PC-9 (cell line): ENCODE data around the gene EXD3. TPM values are rescaled to one million over a fixed set of nuclear protein-coding genes. Genes with fewer than 3 reads are reported as not detected.

ENCODE experiments used
- BruUV-seq: library from RNA; stranded (reverse); fragments of 400-500 nt; replicated peaks from 2 replicates; lab custom pipeline; 2021; lab: Mats Ljungman, UMichigan
- CTCF ChIA-PET: fragments of 300-600 bp; sonication (Branson Sonifier 250); formaldehyde crosslinking; loops from one replicate; lab custom pipeline; 2022; ENCODE audit warnings: antibody characterized with exemption; lab: Charles Lee
- POLR2A ChIA-PET: fragments of 300-600 bp; sonication (Branson Sonifier 250); formaldehyde crosslinking; loops from one replicate; lab custom pipeline; 2022; ENCODE audit warnings: antibody characterized with exemption; ENCODE audit not compliant: unreplicated experiment; lab: Charles Lee
- DNase-seq, 2 experiments: peaks; one replicate each; pipeline versions ENCODE4 v3.0.0 to v3.0.0-alpha.2; 2015 to 2022; ENCODE audit warnings: mixed read lengths in 1 of 2
- H2AFZ ChIP-seq: fragments of 200-600 bp; sonication (generic); 2 replicates; pipeline ENCODE4 v1.8.1; 2017; ENCODE audit warnings: antibody characterized with exemption
- H3F3A ChIP-seq: fragments of 200-600 bp; sonication (generic); 2 replicates; pipeline ENCODE4 v1.8.1; 2017; ENCODE audit warnings: antibody characterized with exemption, mild to moderate bottlenecking, low read depth; ENCODE audit not compliant: insufficient read depth
- H3K27ac ChIP-seq: fragments of 200-600 bp; sonication (generic); 2 replicates; pipeline ENCODE4 v1.6.1; 2016; ENCODE audit warnings: mixed run types
- H3K27me3 ChIP-seq: fragments of 200-600 bp; sonication (generic); 2 replicates; pipeline ENCODE4 v1.6.1; 2016; ENCODE audit warnings: low read depth, mixed run types; ENCODE audit not compliant: insufficient read depth
- H3K36me3 ChIP-seq: fragments of 200-600 bp; sonication (generic); 2 replicates; pipeline ENCODE4 v1.6.1; 2016; ENCODE audit warnings: low read depth, mixed run types
- H3K4me1 ChIP-seq: fragments of 200-600 bp; sonication (generic); replicated peaks from 2 replicates; pipeline ENCODE4 v1.6.1; 2016; ENCODE audit warnings: mixed run types; ENCODE audit not compliant: insufficient read depth
- H3K4me2 ChIP-seq: fragments of 200-600 bp; sonication (generic); 2 replicates; pipeline ENCODE4 v1.6.1; 2017; ENCODE audit warnings: mixed run types
- H3K4me3 ChIP-seq: fragments of 200-600 bp; sonication (generic); 2 replicates; pipeline ENCODE4 v1.6.1; 2016; ENCODE audit warnings: mixed run types
- H3K79me2 ChIP-seq: fragments of 200-600 bp; sonication (generic); 2 replicates; pipeline ENCODE4 v1.6.1; 2017; ENCODE audit warnings: low read depth, mixed run types
- H3K9me2 ChIP-seq: fragments of 200-600 bp; sonication (generic); 2 replicates; pipeline ENCODE4 v1.8.1; 2017; ENCODE audit warnings: mild to moderate bottlenecking; ENCODE audit not compliant: insufficient read depth
- H3K9me3 ChIP-seq: fragments of 200-600 bp; sonication (generic); 2 replicates; pipeline ENCODE4 v1.8.1; 2016; ENCODE audit warnings: low read depth; ENCODE audit not compliant: insufficient read depth
- H4K20me1 ChIP-seq: fragments of 200-600 bp; sonication (generic); 2 replicates; pipeline ENCODE4 v1.8.1; 2017; ENCODE audit not compliant: insufficient read depth
- EZH2 ChIP-seq: fragments of 200-600 bp; sonication (generic); IDR thresholded peaks from 2 replicates; pipeline ENCODE4 v1.8.0; 2017; ENCODE audit warnings: antibody characterized with exemption, low read depth
- intact Hi-C: fragments of 100-400 bp; cut with micrococcal nuclease; formaldehyde crosslinking; loops from one replicate; pipeline ENCODE4 v1.10.0; 2022; ENCODE audit not compliant: unreplicated experiment
- total RNA-seq: library from RNA; stranded (reverse); gene quantifications from 2 replicates; pipeline ENCODE4 v1.2.3, GENCODE V29; 2021
- TF ChIP-seq, protein P1 (sequence below): fragments of 200-600 bp; sonication (generic); conservative IDR thresholded peaks from 2 replicates; pipeline ENCODE4 v1.6.1; 2017; ENCODE audit warnings: mixed run types, antibody characterized with exemption, mild to moderate bottlenecking, moderate library complexity

The EXD3 gene
- total RNA-seq, 1 experiment from 2014 or later = 23.7 TPM

DNA sequence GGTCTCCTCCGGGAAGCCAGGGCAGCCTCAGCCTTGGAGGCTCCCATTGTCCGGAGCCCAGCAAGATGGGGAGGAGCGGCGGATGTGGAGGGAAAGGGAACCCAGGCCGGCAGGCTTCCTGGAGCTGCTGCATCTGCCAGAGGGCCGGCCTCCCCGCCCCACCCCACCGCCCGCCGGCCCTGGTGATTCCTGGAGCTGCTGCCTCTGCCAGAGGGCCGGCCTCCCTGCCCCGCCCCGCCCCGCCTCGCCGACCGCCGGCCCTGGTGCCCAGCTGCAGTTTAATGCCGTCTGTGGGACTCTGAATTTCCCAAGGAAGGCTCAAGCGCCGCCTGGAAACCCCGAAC, 31.6 kb downstream of the EXD3 start:
- Histone ChIP-seq H3K4me1 (peaks cover 6% of the 10 kb centered on the region), H3K27ac (no peak overlapping the region), H3K9me3 (no peaks in the 10 kb centered on the region), H4K20me1 (no peaks in the 10 kb centered on the region), H3F3A (peaks cover 5% of the 10 kb centered on the region; the same call in 1 of the 2 replicates), H3K79me2 (no peaks in the 10 kb centered on the region), H3K27me3 (no peaks in the 10 kb centered on the region), H3K36me3 (no peaks in the 10 kb centered on the region), H2AFZ (no peak overlapping the region), H3K9me2 (no peaks in the 10 kb centered on the region), H3K4me2 (no peak overlapping the region), H3K4me3 (no peak overlapping the region)
- TF ChIP-seq EZH2 = no peak
- TF ChIP-seq, protein P1, sequence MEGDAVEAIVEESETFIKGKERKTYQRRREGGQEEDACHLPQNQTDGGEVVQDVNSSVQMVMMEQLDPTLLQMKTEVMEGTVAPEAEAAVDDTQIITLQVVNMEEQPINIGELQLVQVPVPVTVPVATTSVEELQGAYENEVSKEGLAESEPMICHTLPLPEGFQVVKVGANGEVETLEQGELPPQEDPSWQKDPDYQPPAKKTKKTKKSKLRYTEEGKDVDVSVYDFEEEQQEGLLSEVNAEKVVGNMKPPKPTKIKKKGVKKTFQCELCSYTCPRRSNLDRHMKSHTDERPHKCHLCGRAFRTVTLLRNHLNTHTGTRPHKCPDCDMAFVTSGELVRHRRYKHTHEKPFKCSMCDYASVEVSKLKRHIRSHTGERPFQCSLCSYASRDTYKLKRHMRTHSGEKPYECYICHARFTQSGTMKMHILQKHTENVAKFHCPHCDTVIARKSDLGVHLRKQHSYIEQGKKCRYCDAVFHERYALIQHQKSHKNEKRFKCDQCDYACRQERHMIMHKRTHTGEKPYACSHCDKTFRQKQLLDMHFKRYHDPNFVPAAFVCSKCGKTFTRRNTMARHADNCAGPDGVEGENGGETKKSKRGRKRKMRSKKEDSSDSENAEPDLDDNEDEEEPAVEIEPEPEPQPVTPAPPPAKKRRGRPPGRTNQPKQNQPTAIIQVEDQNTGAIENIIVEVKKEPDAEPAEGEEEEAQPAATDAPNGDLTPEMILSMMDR = no peak
- intact Hi-C loops = no loop called here
- DNase-seq = no peak
- ChIA-PET POLR2A (no interaction called here), CTCF (interaction anchor here (1.1 kb wide), 1 partner anchor 89 kb away, joined by 4 read pairs; the partner anchor contains the start of gene NRARP)
- BruUV-seq = no TSS peak

DNA sequence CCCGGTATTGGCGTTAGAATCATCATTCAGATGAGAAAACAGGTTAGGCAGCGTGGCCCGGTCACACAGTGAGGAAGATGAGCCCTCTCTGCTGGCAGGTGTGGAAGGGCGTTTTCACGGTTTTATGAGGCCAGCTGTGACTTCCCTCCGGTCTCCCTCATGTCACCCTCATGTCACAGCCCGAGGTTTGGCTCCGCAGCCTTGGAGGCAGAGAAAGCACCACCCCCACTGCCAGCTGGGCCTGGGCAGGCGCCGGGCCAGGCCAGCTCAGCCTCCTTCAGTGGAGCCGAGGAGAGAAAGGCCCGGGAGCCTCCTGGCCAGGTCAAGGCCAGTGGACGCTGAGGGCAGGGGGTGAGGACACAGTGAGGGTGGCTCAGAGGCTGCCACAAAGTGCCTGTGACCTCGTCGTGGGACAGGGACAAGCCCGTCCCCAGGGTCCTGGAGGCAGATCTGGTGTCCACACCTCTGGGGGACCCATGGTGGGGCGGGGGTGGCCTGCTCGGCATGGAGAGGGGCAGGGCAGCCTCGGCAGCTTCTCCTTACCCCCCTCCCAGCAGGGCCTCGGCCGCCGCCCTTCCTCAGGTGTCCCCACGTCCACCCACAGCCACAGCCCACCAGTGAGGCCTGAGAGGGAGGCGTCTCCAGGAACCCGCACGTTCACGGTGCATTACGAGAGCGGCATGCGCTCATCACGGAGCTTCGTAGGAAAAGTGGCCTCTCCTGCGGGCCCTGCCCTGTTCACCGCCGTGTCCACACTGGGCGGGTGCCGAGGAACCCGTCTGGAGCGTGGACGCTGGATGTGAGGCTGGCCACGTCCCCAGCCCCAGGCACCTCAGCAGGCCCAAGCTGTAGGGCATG, 32.2 kb downstream of the EXD3 start:
- Histone ChIP-seq H3K79me2 (no peaks in the 10 kb centered on the region), H3K4me3 (no peak overlapping the region), H3K9me2 (no peaks in the 10 kb centered on the region), H2AFZ (no peak overlapping the region), H3K36me3 (no peaks in the 10 kb centered on the region), H3K4me1 (peaks cover under 1% of the 10 kb centered on the region; the same call in 1 of the 2 replicates), H3K9me3 (no peaks in the 10 kb centered on the region), H3K4me2 (no peak overlapping the region), H3K27ac (no peak overlapping the region), H3K27me3 (no peaks in the 10 kb centered on the region), H4K20me1 (no peaks in the 10 kb centered on the region; the same call in 1 of the 2 replicates), H3F3A (0 out of 2 replicates have a peak, but pooled peaks cover 4% of the 10 kb centered on the region)
- DNase-seq = no peak
- ChIA-PET POLR2A (no interaction called here), CTCF (interaction anchor here (1.1 kb wide), 1 partner anchor 89 kb away, joined by 4 read pairs; the partner anchor contains the start of gene NRARP)
- BruUV-seq = no TSS peak
- TF ChIP-seq, protein P1 = no peak
- TF ChIP-seq EZH2 = no peak
- intact Hi-C loops = no loop called here

DNA sequence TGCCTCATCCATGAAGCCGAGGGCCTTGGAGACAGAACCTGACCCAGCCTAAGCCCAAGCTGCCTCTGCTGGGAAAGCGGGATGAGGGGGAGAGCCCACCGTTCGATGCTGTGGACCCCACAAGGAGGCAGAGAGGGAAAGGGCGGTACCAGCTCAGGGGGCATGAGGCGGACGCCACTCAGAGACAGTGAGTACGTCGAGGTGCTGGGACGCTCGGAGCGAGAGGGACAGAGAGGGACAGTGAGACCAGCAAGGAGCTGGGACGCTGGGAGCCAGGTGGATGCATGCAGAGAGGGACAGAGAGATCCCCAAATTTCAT, 33.6 kb downstream of the EXD3 start:
- no peaks in the 10 kb centered on the region for H3K27me3 ChIP-seq
- no peak for TF ChIP-seq EZH2
- TF ChIP-seq, protein P1 = no peak
- no peaks in the 10 kb centered on the region for H3K9me3 ChIP-seq
- no peak for DNase-seq
- no peak overlapping the region for H2AFZ ChIP-seq
- H3K4me2 ChIP-seq = no peak overlapping the region
- BruUV-seq = no TSS peak
- ChIA-PET POLR2A (no interaction called here), CTCF (no interaction called here)
- intact Hi-C loops = no loop called here
- no peaks in the 10 kb centered on the region for H3K79me2 ChIP-seq
- 0 out of 2 replicates have a peak, but pooled peaks cover 4% of the 10 kb centered on the region for H3F3A ChIP-seq
- H4K20me1 ChIP-seq = no peaks in the 10 kb centered on the region; the same call in 1 of the 2 replicates
- H3K4me3 ChIP-seq = no peak overlapping the region
- H3K4me1 ChIP-seq = no peaks in the 10 kb centered on the region
- H3K9me2 ChIP-seq = no peaks in the 10 kb centered on the region
- H3K36me3 ChIP-seq = no peaks in the 10 kb centered on the region
- no peak overlapping the region for H3K27ac ChIP-seq
